ENCODE results near the gene ISM1. TPM values are rescaled to one million over a fixed set of nuclear protein-coding genes. Genes with fewer than 3 reads are reported as not detected.

The ISM1 gene
- total and polyA plus RNA-seq, 2 of the 13 experiments (the other 11 are each of a cell fraction or from before 2014, with no cell fraction given) = 0.40 to 1.4 TPM

- ATAC-seq (no peak), FAIRE-seq (no peak), DNase-seq (ENCODE audit: low spot score) (no peak)
- intact Hi-C loops (cut with micrococcal nuclease; ENCODE audit: unreplicated experiment) (no loop called here), in situ Hi-C loops (cut with HindIII; ENCODE audit: extremely low pct_ligation_motif_present, low pct_unique_long_range_greater_than_20kb) (no loop called here)
- POLR2A ChIA-PET = no interaction called here
- Histone ChIP-seq H3K36me3 (replicated peaks in 1 of 2; ENCODE audit: control insufficient read depth in 1 of 2, insufficient read depth in 2 of 2, low read length in 2 of 2) (no peaks in the 10 kb centered on the region), H3K9me3 (ENCODE audit: low read length) (no peaks in the 10 kb centered on the region), H3K9ac (ENCODE audit: insufficient read depth, low read depth, low read length) (no peak overlapping the region), H3K4me3 (replicated peaks in 1 of 3; ENCODE audit: insufficient read depth in 1 of 3, low read depth in 2 of 3, low read length in 3 of 3) (no peak overlapping the region), H3K4me2 (ENCODE audit: low read depth, low read length) (no peak overlapping the region), H3K79me2 (ENCODE audit: insufficient read depth, low read length) (no peaks in the 10 kb centered on the region), H3K27ac (ENCODE audit: extremely low read length, insufficient read depth, low read length) (no peak overlapping the region), H3K27me3 (ENCODE audit: control insufficient read depth in 1 of 2, insufficient read depth in 2 of 2, low read length in 2 of 2) (no peaks in the 10 kb centered on the region), H2AFZ (ENCODE audit: low read length) (no peak overlapping the region), H4K20me1 (ENCODE audit: insufficient read depth, low read length) (no peaks in the 10 kb centered on the region), H3K4me1 (ENCODE audit: insufficient read depth, low read length) (peaks cover 6% of the 10 kb centered on the region)
- TF ChIP-seq, protein P1, sequence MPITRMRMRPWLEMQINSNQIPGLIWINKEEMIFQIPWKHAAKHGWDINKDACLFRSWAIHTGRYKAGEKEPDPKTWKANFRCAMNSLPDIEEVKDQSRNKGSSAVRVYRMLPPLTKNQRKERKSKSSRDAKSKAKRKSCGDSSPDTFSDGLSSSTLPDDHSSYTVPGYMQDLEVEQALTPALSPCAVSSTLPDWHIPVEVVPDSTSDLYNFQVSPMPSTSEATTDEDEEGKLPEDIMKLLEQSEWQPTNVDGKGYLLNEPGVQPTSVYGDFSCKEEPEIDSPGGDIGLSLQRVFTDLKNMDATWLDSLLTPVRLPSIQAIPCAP (CRISPR knock-in tag; IDR thresholded peaks at IDR 0.05; ENCODE audit: low read depth) = no peak
- TF ChIP-seq, protein P2, sequence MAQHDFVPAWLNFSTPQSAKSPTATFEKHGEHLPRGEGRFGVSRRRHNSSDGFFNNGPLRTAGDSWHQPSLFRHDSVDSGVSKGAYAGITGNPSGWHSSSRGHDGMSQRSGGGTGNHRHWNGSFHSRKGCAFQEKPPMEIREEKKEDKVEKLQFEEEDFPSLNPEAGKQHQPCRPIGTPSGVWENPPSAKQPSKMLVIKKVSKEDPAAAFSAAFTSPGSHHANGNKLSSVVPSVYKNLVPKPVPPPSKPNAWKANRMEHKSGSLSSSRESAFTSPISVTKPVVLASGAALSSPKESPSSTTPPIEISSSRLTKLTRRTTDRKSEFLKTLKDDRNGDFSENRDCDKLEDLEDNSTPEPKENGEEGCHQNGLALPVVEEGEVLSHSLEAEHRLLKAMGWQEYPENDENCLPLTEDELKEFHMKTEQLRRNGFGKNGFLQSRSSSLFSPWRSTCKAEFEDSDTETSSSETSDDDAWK (CRISPR knock-in tag; IDR thresholded peaks at IDR 0.05) = no peak
- TF ChIP-seq RELA (CRISPR knock-in tag; IDR thresholded peaks at IDR 0.05) (no peak), NAIF1 (CRISPR knock-in tag; IDR thresholded peaks at IDR 0.05; ENCODE audit: borderline replicate concordance) (no peak), LCORL (IDR thresholded peaks at IDR 0.05) (no peak), LCORL (CRISPR knock-in tag; IDR thresholded peaks at IDR 0.05) (no peak), SP1 (IDR thresholded peaks at IDR 0.05) (no peak), SP1 (CRISPR knock-in tag; IDR thresholded peaks at IDR 0.05) (no peak), HMGA1 (CRISPR knock-in tag; conservative IDR thresholded peaks at IDR 0.05) (no peak), RFXAP (CRISPR knock-in tag; IDR thresholded peaks at IDR 0.05; ENCODE audit: borderline replicate concordance) (no peak)
- TF ChIP-seq, protein P3, sequence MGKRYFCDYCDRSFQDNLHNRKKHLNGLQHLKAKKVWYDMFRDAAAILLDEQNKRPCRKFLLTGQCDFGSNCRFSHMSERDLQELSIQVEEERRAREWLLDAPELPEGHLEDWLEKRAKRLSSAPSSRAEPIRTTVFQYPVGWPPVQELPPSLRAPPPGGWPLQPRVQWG (CRISPR knock-in tag; IDR thresholded peaks at IDR 0.05; ENCODE audit: borderline replicate concordance, low read depth) = no peak
- WGBS (ENCODE audit: low lambda C conversion rate) = 52% methylated on average over 7 of the region's 7 CpGs
- CTCF ChIA-PET (ENCODE audit: low intra/inter-chr PET ratio, low total read pairs) = no interaction called here
- no TSS peak for BruUV-seq (replicated peaks)
Observed at GRCh38 chr20:13267231-13267630, 46.2 kb downstream of the ISM1 start.

Measured in HepG2 (cell line).